SK-N-SH treated with all-trans-retinoic acid at 6 μM for 48 hours (cell line): ENCODE measurements around the gene GRIFIN.

Source experiments
- ATAC-seq: fragments of 200-7000 bp; cut with Tn5 transposase; 3 replicates; pipeline ENCODE4 v1.9.1; 2020; ENCODE audit warnings: mild to moderate bottlenecking, moderate library complexity
- ARNTL ChIP-seq: fragments of 450-650 bp; formaldehyde crosslinking; IDR thresholded peaks from 2 replicates; pipeline ENCODE4 v1.5.0; 2020; ENCODE audit warnings: low read depth, mild to moderate bottlenecking, moderate library complexity, borderline replicate concordance
- CSDC2 ChIP-seq: fragments of 250-450 bp; sonication (Bioruptor Pico); IDR thresholded peaks from 2 replicates; pipeline ENCODE4 v1.5.0; 2020; ENCODE audit warnings: mild to moderate bottlenecking, moderate library complexity
- ESRRG ChIP-seq: fragments of 250-450 bp; sonication (Bioruptor Pico); IDR thresholded peaks from 2 replicates; pipeline ENCODE4 v1.6.1; 2021; ENCODE audit warnings: mild to moderate bottlenecking
- GLIS3 ChIP-seq: fragments of 250-450 bp; sonication (Bioruptor Pico); IDR thresholded peaks from 2 replicates; pipeline ENCODE4 v1.5.0; 2020; ENCODE audit warnings: mild to moderate bottlenecking, moderate library complexity
- ISL1 ChIP-seq: fragments of 250-450 bp; sonication (Bioruptor Pico); IDR thresholded peaks from 2 replicates; pipeline ENCODE4 v2.1.2; 2022; ENCODE audit warnings: mild to moderate bottlenecking, moderate library complexity
- OSR1 ChIP-seq: fragments of 250-450 bp; sonication (Bioruptor Pico); IDR thresholded peaks from 2 replicates; pipeline ENCODE4 v1.8.0; 2022; ENCODE audit warnings: moderate library complexity, mild to moderate bottlenecking, inconsistent platforms
- PATZ1 ChIP-seq: fragments of 250-450 bp; sonication (Bioruptor Pico); IDR thresholded peaks from 2 replicates; pipeline ENCODE4 v1.8.0; 2020; ENCODE audit warnings: mild to moderate bottlenecking, moderate library complexity, borderline replicate concordance
- POU6F1 ChIP-seq: fragments of 250-450 bp; sonication (Bioruptor Pico); IDR thresholded peaks from 2 replicates; pipeline ENCODE4 v1.8.0; 2021; ENCODE audit warnings: low read depth, mild to moderate bottlenecking, moderate library complexity, borderline replicate concordance
- PPARA ChIP-seq: fragments of 250-450 bp; sonication (Bioruptor Pico); IDR thresholded peaks from 2 replicates; pipeline ENCODE4 v1.5.0; 2020; ENCODE audit warnings: mild to moderate bottlenecking, borderline replicate concordance
- RARB ChIP-seq: fragments of 250-450 bp; sonication (Bioruptor Pico); IDR thresholded peaks from 2 replicates; pipeline ENCODE4 v1.8.0; 2021; ENCODE audit warnings: mild to moderate bottlenecking, moderate library complexity
- SNAI2 ChIP-seq: fragments of 250-450 bp; sonication (Bioruptor Pico); IDR thresholded peaks from 2 replicates; pipeline ENCODE4 v1.5.0; 2020; ENCODE audit warnings: mild to moderate bottlenecking, moderate library complexity
- TCF4 ChIP-seq: fragments of 250-450 bp; sonication (Bioruptor Pico); IDR thresholded peaks from 2 replicates; pipeline ENCODE4 v1.8.0; 2021; ENCODE audit warnings: mild to moderate bottlenecking, moderate library complexity, borderline replicate concordance
- TOX ChIP-seq: fragments of 250-450 bp; sonication (Bioruptor Pico); IDR thresholded peaks from 2 replicates; pipeline ENCODE4 v1.8.0; 2021; ENCODE audit warnings: mild to moderate bottlenecking, moderate library complexity, borderline replicate concordance
- ZC3H10 ChIP-seq: fragments of 250-450 bp; sonication (Bioruptor Pico); IDR thresholded peaks from 2 replicates; pipeline ENCODE4 v1.5.1; 2021; ENCODE audit warnings: mild to moderate bottlenecking, moderate library complexity
- ZFP3 ChIP-seq: fragments of 250-450 bp; sonication (Bioruptor Pico); IDR thresholded peaks from 2 replicates; pipeline ENCODE4 v1.5.0; 2020; ENCODE audit warnings: mild to moderate bottlenecking, moderate library complexity
- ZFP30 ChIP-seq: fragments of 450-650 bp; formaldehyde crosslinking; IDR thresholded peaks from 2 replicates; pipeline ENCODE4 v1.5.0; 2022; ENCODE audit warnings: mild to moderate bottlenecking, moderate library complexity
- ZNF565 ChIP-seq: fragments of 450-650 bp; formaldehyde crosslinking; conservative IDR thresholded peaks from 2 replicates; pipeline ENCODE4 v1.5.0; 2020; ENCODE audit warnings: low read depth, mild to moderate bottlenecking, moderate library complexity
- ZNF70 ChIP-seq: fragments of 450-650 bp; formaldehyde crosslinking; IDR thresholded peaks from 2 replicates; pipeline ENCODE4 v1.5.0; 2020; ENCODE audit warnings: mild to moderate bottlenecking, moderate library complexity
- ZNF8 ChIP-seq: fragments of 450-650 bp; formaldehyde crosslinking; IDR thresholded peaks from 2 replicates; pipeline ENCODE4 v1.5.0; 2020; ENCODE audit warnings: mild to moderate bottlenecking, moderate library complexity
- TF ChIP-seq, protein P1 (sequence below): fragments of 250-450 bp; sonication (Bioruptor Pico); IDR thresholded peaks from 2 replicates; pipeline ENCODE4 v1.5.1; 2020; ENCODE audit warnings: low read depth, mild to moderate bottlenecking, moderate library complexity
- TF ChIP-seq, protein P2 (sequence below): fragments of 250-450 bp; sonication (Bioruptor Pico); IDR thresholded peaks from 2 replicates; pipeline ENCODE4 v1.5.1; 2021; ENCODE audit warnings: mild to moderate bottlenecking, moderate library complexity

The GRIFIN gene

DNA sequence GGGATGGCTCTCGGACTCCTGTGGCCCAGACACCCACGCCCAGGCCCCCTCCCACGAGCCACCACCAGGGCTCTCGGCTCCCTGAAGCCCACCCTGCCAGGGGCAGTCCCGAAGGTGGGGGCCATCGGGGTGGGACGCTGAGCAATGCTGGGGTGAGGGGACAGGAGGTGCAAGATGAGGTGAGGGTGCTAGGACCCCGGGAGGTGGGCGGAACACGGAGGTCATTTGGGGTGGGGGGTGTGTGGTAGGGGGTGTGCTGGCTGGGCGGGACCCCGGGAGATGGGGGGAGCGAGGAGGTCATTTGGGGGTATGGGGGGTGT is 26.4 kb upstream of the GRIFIN start:
- ATAC-seq = no peak

DNA sequence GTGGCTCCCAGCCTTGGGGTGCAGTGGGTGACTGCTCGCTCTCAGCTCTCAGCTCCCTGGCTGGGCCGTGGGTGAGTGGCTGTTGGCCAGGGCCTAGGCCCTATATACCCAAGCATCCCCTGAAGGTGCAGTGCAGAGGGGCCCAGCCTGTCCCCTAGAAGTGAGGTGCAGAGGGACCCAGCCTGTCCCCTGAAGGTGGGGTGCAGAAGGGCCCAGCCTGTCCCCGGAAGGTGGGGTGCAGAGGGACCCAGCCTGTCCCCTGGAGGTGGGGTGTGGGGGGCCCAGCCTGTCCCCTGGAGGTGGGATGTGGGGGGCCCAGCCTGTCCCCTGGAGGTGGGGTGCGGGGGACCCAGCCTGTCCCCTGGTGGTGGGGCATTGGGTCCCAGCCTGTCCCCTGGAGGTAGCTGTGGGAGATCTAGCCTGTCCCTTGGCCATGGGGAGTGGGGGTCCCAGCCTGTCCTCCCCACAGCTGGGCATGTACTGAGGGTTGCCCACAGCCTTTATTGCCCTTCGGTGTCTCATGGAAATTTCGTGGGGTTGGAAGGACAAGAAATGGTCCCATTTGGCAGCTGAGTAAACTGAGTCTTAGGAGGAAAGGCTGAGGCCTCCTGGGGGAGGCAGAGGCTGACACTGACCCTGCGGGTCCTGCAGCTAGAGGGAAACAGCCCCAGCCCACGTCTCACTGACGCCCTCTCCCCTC is 25.9 kb upstream of the GRIFIN start:
- no peak for TF ChIP-seq ZFP3
- no peak for TF ChIP-seq PPARA (CRISPR knock-in tag)
- no peak for TF ChIP-seq ZNF565 (CRISPR knock-in tag)
- TF ChIP-seq CSDC2 (CRISPR knock-in tag) = no peak
- TF ChIP-seq ESRRG (CRISPR knock-in tag) = no peak
- no peak for TF ChIP-seq ZFP30 (CRISPR knock-in tag)
- TF ChIP-seq GLIS3 (CRISPR knock-in tag) = no peak
- no peak for TF ChIP-seq ARNTL (CRISPR knock-in tag)
- TF ChIP-seq POU6F1 (CRISPR knock-in tag) = no peak
- ATAC-seq = no peak

More for the DNA sequence above, 26.4 kb upstream of the GRIFIN start:
- no peak for TF ChIP-seq ESRRG (CRISPR knock-in tag)
- TF ChIP-seq, protein P1, sequence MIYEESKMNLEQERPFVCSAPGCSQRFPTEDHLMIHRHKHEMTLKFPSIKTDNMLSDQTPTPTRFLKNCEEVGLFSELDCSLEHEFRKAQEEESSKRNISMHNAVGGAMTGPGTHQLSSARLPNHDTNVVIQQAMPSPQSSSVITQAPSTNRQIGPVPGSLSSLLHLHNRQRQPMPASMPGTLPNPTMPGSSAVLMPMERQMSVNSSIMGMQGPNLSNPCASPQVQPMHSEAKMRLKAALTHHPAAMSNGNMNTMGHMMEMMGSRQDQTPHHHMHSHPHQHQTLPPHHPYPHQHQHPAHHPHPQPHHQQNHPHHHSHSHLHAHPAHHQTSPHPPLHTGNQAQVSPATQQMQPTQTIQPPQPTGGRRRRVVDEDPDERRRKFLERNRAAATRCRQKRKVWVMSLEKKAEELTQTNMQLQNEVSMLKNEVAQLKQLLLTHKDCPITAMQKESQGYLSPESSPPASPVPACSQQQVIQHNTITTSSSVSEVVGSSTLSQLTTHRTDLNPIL = no peak
- TF ChIP-seq ZNF70 (CRISPR knock-in tag) = no peak
- no peak for TF ChIP-seq ZNF565 (CRISPR knock-in tag)
- no peak for TF ChIP-seq ZNF8 (CRISPR knock-in tag)

- TF ChIP-seq ZC3H10 (no peak), ZFP3 (no peak), SNAI2 (CRISPR knock-in tag) (no peak), ESRRG (CRISPR knock-in tag) (no peak), TOX (CRISPR knock-in tag) (no peak), ZNF8 (CRISPR knock-in tag) (no peak), ZNF70 (CRISPR knock-in tag) (no peak), OSR1 (no peak), PATZ1 (CRISPR knock-in tag) (no peak), RARB (CRISPR knock-in tag) (no peak)
- no peak for ATAC-seq
Measured at GRCh38 chr7:2500701-2501100, 24.5 kb upstream of the GRIFIN start.

- TF ChIP-seq POU6F1 (CRISPR knock-in tag) (no peak), ISL1 (CRISPR knock-in tag) (no peak), SNAI2 (CRISPR knock-in tag) (no peak)
- ATAC-seq = no peak
Measured at GRCh38 chr7:2499719-2500430, 23.7 kb upstream of the GRIFIN start.

DNA sequence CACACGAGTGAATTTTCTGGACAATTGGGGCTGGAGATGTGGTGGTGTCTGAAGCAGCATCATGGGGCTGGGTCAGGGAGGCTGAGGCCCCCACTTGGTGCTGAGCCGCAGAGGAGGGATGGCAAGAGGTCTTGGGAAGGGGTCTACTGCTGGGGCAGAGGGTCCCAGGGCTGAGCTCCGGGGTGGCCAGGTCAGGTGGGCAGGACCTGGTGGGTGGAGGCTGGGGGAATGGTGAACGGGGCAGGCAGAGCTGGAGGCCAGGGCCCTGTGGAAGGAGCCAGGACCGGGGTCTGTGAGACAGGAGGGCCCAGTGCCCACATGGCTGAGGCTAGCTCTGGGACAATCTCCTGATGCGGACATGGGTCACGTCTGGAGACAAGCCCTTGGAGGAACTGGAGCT is 23.0 kb upstream of the GRIFIN start:
- ATAC-seq = no peak
- no peak for TF ChIP-seq ARNTL (CRISPR knock-in tag)
- no peak for TF ChIP-seq ESRRG (CRISPR knock-in tag)
- no peak for TF ChIP-seq ZC3H10
- TF ChIP-seq ZNF8 (CRISPR knock-in tag) = no peak
- TF ChIP-seq, protein P1 = no peak
- TF ChIP-seq, protein P2, sequence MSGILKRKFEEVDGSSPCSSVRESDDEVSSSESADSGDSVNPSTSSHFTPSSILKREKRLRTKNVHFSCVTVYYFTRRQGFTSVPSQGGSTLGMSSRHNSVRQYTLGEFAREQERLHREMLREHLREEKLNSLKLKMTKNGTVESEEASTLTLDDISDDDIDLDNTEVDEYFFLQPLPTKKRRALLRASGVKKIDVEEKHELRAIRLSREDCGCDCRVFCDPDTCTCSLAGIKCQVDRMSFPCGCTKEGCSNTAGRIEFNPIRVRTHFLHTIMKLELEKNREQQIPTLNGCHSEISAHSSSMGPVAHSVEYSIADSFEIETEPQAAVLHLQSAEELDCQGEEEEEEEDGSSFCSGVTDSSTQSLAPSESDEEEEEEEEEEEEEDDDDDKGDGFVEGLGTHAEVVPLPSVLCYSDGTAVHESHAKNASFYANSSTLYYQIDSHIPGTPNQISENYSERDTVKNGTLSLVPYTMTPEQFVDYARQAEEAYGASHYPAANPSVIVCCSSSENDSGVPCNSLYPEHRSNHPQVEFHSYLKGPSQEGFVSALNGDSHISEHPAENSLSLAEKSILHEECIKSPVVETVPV (CRISPR knock-in tag) = no peak
- TF ChIP-seq ZNF70 (CRISPR knock-in tag) = no peak
- TF ChIP-seq PATZ1 (CRISPR knock-in tag) = no peak
- TF ChIP-seq RARB (CRISPR knock-in tag) = no peak
- no peak for TF ChIP-seq SNAI2 (CRISPR knock-in tag)
- no peak for TF ChIP-seq TCF4 (CRISPR knock-in tag)
